T-cell (primary cell): ENCODE results near the gene ZGLP1. TPM values are rescaled to one million over a fixed set of nuclear protein-coding genes. Genes with fewer than 3 reads are reported as not detected.
"Not testable (repeated sequence)": the region's sequence is repeated elsewhere in the genome, so short reads cannot be mapped to it uniquely, and the experiment has no call there.

Experiments
- ATAC-seq, 4 experiments: fragments of 200-7000 bp in 3 of 4; fragments of 150-1000 bp in 1 of 4; cut with Tn5 transposase; replicated peaks in 1 of 4; 1 replicate in 3 of 4; 2 replicates in 1 of 4; pipeline ENCODE4 v1.10.0; 2021; ENCODE audit warnings: moderate library complexity in 3 of 4, mild to moderate bottlenecking in 2 of 4, moderate number of reproducible peaks in 1 of 4
- CTCF ChIA-PET, 2 donors: fragments of 300-600 bp; sonication (Branson Sonifier 250); formaldehyde crosslinking; loops; one replicate each; lab custom pipeline; 2022; ENCODE audit warnings: antibody characterized with exemption in 2 of 2; lab: Charles Lee
- POLR2A ChIA-PET, 2 donors: fragments of 300-600 bp; sonication (Branson Sonifier 250); formaldehyde crosslinking; loops; one replicate each; lab custom pipeline; 2022; ENCODE audit warnings: antibody characterized with exemption in 2 of 2; lab: Charles Lee
- DNase-seq, 35 experiments: peaks; one replicate each; pipeline versions ENCODE4 v3.0.0 to v3.0.0-alpha.2; 2013 to 2023
- H3K27ac ChIP-seq: one replicate; pipeline ENCODE4 v1.5.1; 2013; ENCODE audit warnings: low read length
- H3K27me3 ChIP-seq, 2 experiments: replicated peaks in 1 of 2; 1 replicate in 1 of 2; 2 replicates in 1 of 2; pipeline versions ENCODE4 v1.6.1 to v1.7.0; 2013; ENCODE audit warnings: low read length in 1 of 2, mixed read lengths in 1 of 2; ENCODE audit not compliant: control insufficient read depth in 2 of 2, insufficient read depth in 2 of 2; ENCODE audit errors: extremely low read depth in 1 of 2
- H3K36me3 ChIP-seq, 2 donors: 1 replicate in 1 of 2; 2 replicates in 1 of 2; pipeline versions ENCODE4 v1.6.1 to v1.7.0; 2013; ENCODE audit warnings: low read length in 1 of 2; ENCODE audit not compliant: control insufficient read depth in 2 of 2, insufficient read depth in 1 of 2; ENCODE audit errors: extremely low read depth in 1 of 2
- H3K4me1 ChIP-seq, 2 experiments: 1 replicate in 1 of 2; 2 replicates in 1 of 2; pipeline versions ENCODE4 v1.6.1 to v1.7.0; 2013; ENCODE audit warnings: low read length in 2 of 2, mixed read lengths in 1 of 2; ENCODE audit not compliant: insufficient read depth in 2 of 2, control insufficient read depth in 1 of 2; ENCODE audit errors: extremely low read depth in 1 of 2
- H3K4me3 ChIP-seq, 2 donors: 1 replicate in 1 of 2; 2 replicates in 1 of 2; pipeline versions ENCODE4 v1.5.1 to v1.7.0; 2013; ENCODE audit warnings: mild to moderate bottlenecking in 2 of 2, low read length in 1 of 2, moderate library complexity in 1 of 2; ENCODE audit not compliant: control insufficient read depth in 1 of 2; ENCODE audit errors: extremely low read depth in 1 of 2
- H3K9me3 ChIP-seq: 2 replicates; pipeline ENCODE4 v1.7.0; 2013
- H3K27ac Mint-ChIP-seq, 2 donors: one replicate each; pipeline ENCODE4 v1.8.0; 2020 to 2021; ENCODE audit warnings: mild to moderate bottlenecking in 2 of 2, mixed read lengths in 2 of 2
- H3K27me3 Mint-ChIP-seq, 2 donors: one replicate each; pipeline ENCODE4 v1.8.0; 2021 to 2022; ENCODE audit warnings: mixed read lengths in 2 of 2
- H3K36me3 Mint-ChIP-seq: one replicate; pipeline ENCODE4 v1.8.0; 2021; ENCODE audit warnings: mixed read lengths
- H3K4me1 Mint-ChIP-seq, 3 donors: one replicate each; pipeline ENCODE4 v1.8.0; 2020 to 2022; ENCODE audit warnings: mixed read lengths in 3 of 3, mild to moderate bottlenecking in 1 of 3
- H3K4me3 Mint-ChIP-seq, 3 donors: one replicate each; pipeline ENCODE4 v1.8.0; 2020 to 2022; ENCODE audit warnings: mild to moderate bottlenecking in 3 of 3, mixed read lengths in 3 of 3, moderate library complexity in 3 of 3
- H3K9me3 Mint-ChIP-seq, 3 donors: one replicate each; pipeline ENCODE4 v1.8.0; 2020 to 2022; ENCODE audit warnings: mixed read lengths in 3 of 3
- WGBS: methylation state at CpG from one replicate; pipeline ENCODE4 v1.1.5; 2013; ENCODE audit warnings: missing lambda C conversion rate; ENCODE audit not compliant: insufficient coverage; 5-methylcytosine and 5-hydroxymethylcytosine counted together
- total RNA-seq, 35 experiments: library from RNA in 6 of 35; stranded (reverse) in 6 of 35; fragments of 120-200 nt in 1 of 35; gene quantifications; one replicate each; pipeline versions ENCODE4 v1.2.1 to v1.2.4 and lab custom pipeline; 2013 to 2026

The ZGLP1 gene
- total RNA-seq, 5 donors from 2014 or later (not counting 1 experiment from before 2014, with no cell fraction given), result 3.9 to 11.8 (median 8.1) TPM

DNA sequence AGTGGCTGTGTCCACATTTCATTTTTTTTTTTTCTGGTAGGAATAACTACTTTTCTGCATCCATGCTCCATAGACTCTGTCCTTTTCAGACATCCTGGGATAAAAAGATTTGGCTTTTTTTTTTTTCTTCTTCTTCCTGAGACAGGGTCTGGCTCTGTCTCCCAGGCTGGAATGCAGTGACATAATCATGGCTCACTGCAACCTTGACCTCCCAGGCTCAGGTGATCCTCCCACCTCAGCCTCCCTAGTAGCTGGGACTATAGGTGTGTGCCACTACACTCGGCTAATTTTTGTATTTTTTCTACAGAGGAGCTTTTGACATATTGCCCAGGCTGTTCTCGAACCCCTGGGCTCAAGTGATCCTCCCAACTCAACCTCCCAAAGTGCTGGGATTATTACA is 33.9 kb upstream of the ZGLP1 start:
- Mint-ChIP-seq H3K27ac (no peak overlapping the region), H3K4me3 (no peak overlapping the region), H3K4me1 (peaks cover 20 to 22% (median 20%) of the 10 kb centered on the region in 3 donors), H3K27me3 (no peaks in the 10 kb centered on the region), H3K36me3 (no peaks in the 10 kb centered on the region), H3K9me3 (no peaks in the 10 kb centered on the region)
- no peak for DNase-seq
- no peaks in the 10 kb centered on the region for H3K36me3 ChIP-seq
- H3K27me3 ChIP-seq, result no peaks in the 10 kb centered on the region
- ChIA-PET POLR2A (no interaction called here), CTCF (interaction anchor here in 1 of 2 donors (0.7 kb wide), 2 partner anchors 530 to 820 kb away, joined by 3 to 4 read pairs; no protein-coding TSS in a partner anchor)
- no peak overlapping the region for H3K4me3 ChIP-seq
- peaks cover 4 to 25% of the 10 kb centered on the region in 2 experiments for H3K4me1 ChIP-seq
- no CpG with 5 or more reads among the region's 2 CpGs for WGBS
- H3K27ac ChIP-seq, result no peak overlapping the region
- ATAC-seq, result no peak
- H3K9me3 ChIP-seq, result no peaks in the 10 kb centered on the region

DNA sequence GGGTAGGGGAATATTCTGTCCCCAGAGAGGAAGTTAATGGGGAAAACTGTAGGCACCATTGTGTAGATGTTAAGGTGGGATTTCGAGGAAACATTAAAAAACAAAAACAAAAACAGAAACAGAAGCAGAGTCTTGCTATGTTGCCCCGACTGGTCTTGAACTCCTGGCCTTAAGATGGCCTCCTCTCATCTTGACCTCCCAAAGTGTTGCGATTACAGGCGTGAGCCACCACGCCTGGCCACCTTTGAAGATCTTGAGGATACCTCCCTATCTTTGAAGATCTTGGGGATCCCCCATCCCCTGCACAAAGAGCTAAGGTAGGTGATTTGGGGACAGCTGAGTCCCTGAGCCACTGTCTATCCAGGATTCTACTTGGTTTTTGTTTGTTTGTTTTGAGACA is 30.4 kb upstream of the ZGLP1 start:
- H3K36me3 ChIP-seq, result peaks cover 14 to 16% of the 10 kb centered on the region in 2 donors
- DNase-seq (peak in 1 of 35 experiments; percentile 28), ATAC-seq (no peak)
- WGBS, result no CpG with 5 or more reads among the region's 5 CpGs
- peak overlapping the region; percentile 84 to 93 for H3K4me3 ChIP-seq
- H3K4me1 ChIP-seq, result peaks cover 7 to 52% of the 10 kb centered on the region in 2 experiments
- no peaks in the 10 kb centered on the region for H3K9me3 ChIP-seq
- H3K9me3 Mint-ChIP-seq, result no peaks in the 10 kb centered on the region
- H3K27ac ChIP-seq, result peak overlapping the region; percentile 76
- no peaks in the 10 kb centered on the region for H3K27me3 ChIP-seq
- peak overlapping the region; percentile 97 to 98 for H3K27ac Mint-ChIP-seq
- peaks cover 29 to 34% (median 31%) of the 10 kb centered on the region in 3 donors for H3K4me1 Mint-ChIP-seq
- ChIA-PET CTCF (no interaction called here), POLR2A (no interaction called here)
- H3K4me3 Mint-ChIP-seq, result peak overlapping the region; percentile 85 to 95 (median 95)
- H3K36me3 Mint-ChIP-seq, result no peaks in the 10 kb centered on the region
- no peaks in the 10 kb centered on the region for H3K27me3 Mint-ChIP-seq

DNA sequence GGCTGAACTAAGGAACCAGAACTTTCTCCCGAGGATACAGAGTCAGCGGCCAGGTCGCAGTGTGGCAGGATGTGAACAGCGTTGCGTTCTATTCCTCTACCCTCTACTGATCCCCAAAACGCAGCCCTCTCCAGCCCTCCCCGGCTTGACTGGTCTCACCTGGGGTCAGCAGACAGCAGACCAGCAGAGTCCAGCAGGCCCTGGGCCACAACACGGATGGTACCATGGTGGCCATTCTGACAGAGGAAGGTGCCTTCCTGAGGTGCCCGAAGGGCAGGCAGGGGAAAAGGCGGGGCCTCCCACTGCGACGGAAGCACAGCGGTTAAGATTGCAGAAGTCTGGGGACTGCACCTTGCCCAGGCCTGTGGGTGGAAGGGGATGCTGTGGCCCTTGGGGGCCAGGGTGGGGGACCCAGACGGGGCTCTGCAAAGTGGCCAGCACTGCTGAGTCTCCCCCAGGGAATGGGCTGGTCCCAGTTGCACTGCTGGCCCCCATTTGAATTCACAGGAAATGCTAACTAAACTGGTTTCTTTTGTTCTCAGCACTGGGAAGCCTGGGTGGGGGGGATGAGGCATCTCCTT is 29.9 kb upstream of the ZGLP1 start, which contains the start of gene ICAM3:
TSS of gene ICAM3 (minus strand) at position 245 of the 581 bp plus-strand sequence. CDS start at position 235, 10 bp downstream.
- ChIA-PET POLR2A (no interaction called here), CTCF (no interaction called here)
- Histone ChIP-seq H3K36me3 (peaks cover 19 to 21% of the 10 kb centered on the region in 2 donors), H3K4me3 (peak within 1 kb of the TSS; percentile 84 to 93), H3K4me1 (peaks cover 7 to 57% of the 10 kb centered on the region in 2 experiments), H3K27ac (peak within 1 kb of the TSS; percentile 76), H3K9me3 (no peaks in the 10 kb centered on the region), H3K27me3 (no peaks in the 10 kb centered on the region)
- Mint-ChIP-seq H3K36me3 (no peaks in the 10 kb centered on the region), H3K9me3 (no peaks in the 10 kb centered on the region), H3K27ac (peak within 1 kb of the TSS; percentile 97 to 98), H3K4me3 (peak within 1 kb of the TSS; percentile 85 to 95 (median 95)), H3K27me3 (no peaks in the 10 kb centered on the region), H3K4me1 (peaks cover 29 to 35% (median 33%) of the 10 kb centered on the region in 3 donors)
- peak in 34 of 35 experiments; percentile 32 to 74 (median 48) for DNase-seq
- WGBS, result 2% methylated on average over 13 of the region's 14 CpGs
- peak; percentile 93 to 96 (median 95) for ATAC-seq

DNA sequence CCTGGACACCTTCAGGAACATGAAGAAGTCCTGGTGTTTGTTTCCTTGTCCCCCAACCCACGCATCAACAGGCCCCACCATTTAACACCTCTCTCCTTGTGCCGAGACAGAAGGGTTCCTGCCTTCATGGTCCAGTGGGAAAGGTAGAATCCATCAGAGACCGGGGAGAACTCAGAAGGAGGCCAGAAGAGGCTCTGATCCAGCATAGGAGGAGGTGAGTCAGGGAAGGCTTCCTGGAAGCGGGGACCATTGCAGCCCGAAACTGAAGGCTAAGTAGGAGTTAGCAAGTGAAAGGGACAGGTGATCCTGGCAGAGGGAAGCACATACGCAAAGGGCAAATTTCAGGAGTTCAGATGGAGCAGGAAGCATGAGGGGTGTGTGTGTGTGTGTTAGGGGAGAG is 29.3 kb upstream of the ZGLP1 start:
- peak overlapping the region; percentile 76 for H3K27ac ChIP-seq
- no peaks in the 10 kb centered on the region for H3K9me3 ChIP-seq
- no peak for DNase-seq
- peak overlapping the region; percentile 84 to 93 for H3K4me3 ChIP-seq
- Mint-ChIP-seq H3K9me3 (no peaks in the 10 kb centered on the region), H3K27me3 (no peaks in the 10 kb centered on the region), H3K4me3 (peak overlapping the region; percentile 85 to 95 (median 95)), H3K27ac (peak overlapping the region; percentile 97 to 98), H3K36me3 (peaks cover 3% of the 10 kb centered on the region), H3K4me1 (peaks cover 29 to 39% (median 36%) of the 10 kb centered on the region in 3 donors)
- ChIA-PET POLR2A (no interaction called here), CTCF (no interaction called here)
- H3K27me3 ChIP-seq, result no peaks in the 10 kb centered on the region
- ATAC-seq, result peak in 2 of 4 experiments; percentile 6 to 14
- 12% methylated on average over 4 of the region's 6 CpGs for WGBS
- peaks cover 24 to 25% of the 10 kb centered on the region in 2 donors for H3K36me3 ChIP-seq
- H3K4me1 ChIP-seq, result peaks cover 7 to 63% of the 10 kb centered on the region in 2 experiments

DNA sequence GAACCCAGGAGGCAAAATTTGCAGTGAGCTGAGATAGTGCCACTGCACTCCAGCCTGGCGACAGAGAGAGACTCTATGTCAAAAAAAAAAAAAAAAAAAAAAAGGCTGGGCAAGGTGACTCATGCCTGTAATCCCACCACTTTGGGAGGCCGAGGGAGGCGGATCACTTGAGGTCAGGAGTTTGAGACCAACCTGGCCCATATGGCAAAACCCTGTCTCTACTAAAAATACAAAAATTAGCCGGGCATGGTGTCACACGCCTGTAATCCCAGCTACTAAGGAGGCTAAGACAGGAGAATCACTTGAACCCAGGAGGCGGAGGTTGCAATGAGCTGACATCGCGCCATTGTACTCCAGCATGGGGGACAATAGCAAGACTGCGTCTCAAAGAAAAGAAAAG is 27.1 kb upstream of the ZGLP1 start:
- ATAC-seq, DNase-seq, H3K27me3 ChIP-seq, H3K9me3 ChIP-seq, H3K36me3 Mint-ChIP-seq, POLR2A ChIA-PET, H3K9me3 Mint-ChIP-seq, H3K4me3 ChIP-seq, H3K27me3 Mint-ChIP-seq, CTCF ChIA-PET, H3K27ac ChIP-seq: not testable (repeated sequence)
- Mint-ChIP-seq H3K4me3 (peak overlapping the region in 1 of 3 donors; percentile 85), H3K27ac (peak overlapping the region in 1 of 2 donors; percentile 11), H3K4me1 (peaks cover 50 to 59% (median 53%) of the 10 kb centered on the region in 3 donors)
- peaks cover 18 to 79% of the 10 kb centered on the region in 2 experiments for H3K4me1 ChIP-seq
- H3K36me3 ChIP-seq, result peaks cover 24 to 25% of the 10 kb centered on the region in 2 donors
- WGBS, result 94% methylated on average over 4 of the region's 9 CpGs

DNA sequence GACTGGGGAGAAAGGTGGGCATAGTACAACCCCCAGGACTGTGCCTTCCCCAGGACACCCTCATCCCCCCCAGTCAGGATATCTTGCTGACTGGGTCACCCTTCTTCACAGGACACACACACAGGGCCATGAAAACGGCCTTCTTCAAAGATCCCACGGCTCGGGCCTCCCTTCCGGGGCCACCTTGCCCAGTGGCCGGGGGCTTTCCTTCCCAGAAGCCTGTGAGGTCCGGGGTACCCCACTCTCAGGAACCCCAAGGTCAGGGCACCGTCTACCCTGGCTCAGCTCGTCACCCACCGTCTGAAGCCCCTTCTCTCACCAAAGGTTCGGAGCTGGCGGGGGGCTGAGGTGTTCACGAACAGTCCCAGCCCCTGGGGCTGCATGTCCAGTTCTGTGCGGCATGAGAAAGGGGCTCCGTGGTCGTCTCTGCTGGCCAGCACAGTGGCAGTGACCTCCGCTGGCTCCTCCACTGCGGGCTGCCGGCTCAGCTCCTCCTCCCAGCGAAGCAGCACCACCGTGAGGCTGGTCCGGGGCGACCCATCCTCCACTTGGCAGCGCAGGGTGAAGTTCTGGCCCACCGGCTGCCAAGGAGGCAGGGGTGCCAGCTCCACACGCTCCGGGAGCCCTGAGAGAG is 25.9 kb upstream of the ZGLP1 start:
- Histone ChIP-seq H3K9me3 (no peaks in the 10 kb centered on the region), H3K27ac (no peak overlapping the region), H3K36me3 (peaks cover 24 to 25% of the 10 kb centered on the region in 2 donors), H3K4me3 (no peak overlapping the region), H3K27me3 (no peaks in the 10 kb centered on the region), H3K4me1 (peaks cover 18 to 78% of the 10 kb centered on the region in 2 experiments)
- no peak for ATAC-seq
- Mint-ChIP-seq H3K4me3 (peak overlapping the region in 1 of 3 donors; percentile 24), H3K4me1 (peaks cover 45 to 57% (median 51%) of the 10 kb centered on the region in 3 donors), H3K27ac (no peak overlapping the region), H3K9me3 (no peaks in the 10 kb centered on the region), H3K27me3 (no peaks in the 10 kb centered on the region), H3K36me3 (peaks cover 7% of the 10 kb centered on the region)
- DNase-seq, result no peak
- ChIA-PET CTCF (no interaction called here), POLR2A (no interaction called here)
- WGBS, result 98% methylated on average over 14 of the region's 26 CpGs
